ENCODE measurements around the gene PTCHD4.

- no peak for TF ChIP-seq CHCHD3 (CRISPR knock-in tag; IDR thresholded peaks at IDR 0.05)
- no peak for TF ChIP-seq POLR2AphosphoS5 (IDR thresholded peaks at IDR 0.05; ENCODE audit: low read depth, low read length)
- TF ChIP-seq CERS6 (CRISPR knock-in tag; IDR thresholded peaks at IDR 0.05): no peak
- no peak for TF ChIP-seq HDAC6 (IDR thresholded peaks at IDR 0.05; ENCODE audit: low read depth, low read length)
Observed at GRCh38 chr6:48116699-48117645, 6.0 kb upstream of the PTCHD4 start.

Data from HepG2 (cell line).